MCF 10A (cell line): ENCODE data around the gene DACH1. TPM values are rescaled to one million over a fixed set of nuclear protein-coding genes. Genes with fewer than 3 reads are reported as not detected.

ENCODE experiments used
- BruUV-seq: library from RNA; stranded (reverse); fragments of 400-500 nt; replicated peaks from 2 replicates; lab custom pipeline; 2021; lab: Mats Ljungman, UMichigan
- CTCF ChIA-PET: fragments of 300-600 bp; sonication (Branson Sonifier 250); formaldehyde crosslinking; extraction: SDS; loops from one replicate; lab custom pipeline; 2021; ENCODE audit warnings: antibody characterized with exemption, inconsistent platforms; lab: Yijun Ruan, JAX
- POLR2A ChIA-PET: fragments of 300-600, 350-650 bp; sonication (Branson Sonifier 250); formaldehyde crosslinking; extraction: SDS; loops from one replicate; lab custom pipeline; 2020; ENCODE audit warnings: antibody characterized with exemption, inconsistent platforms; lab: Yijun Ruan, JAX
- DNase-seq: peaks from one replicate; pipeline ENCODE4 v3.0.0-alpha.2; 2018; ENCODE audit not compliant: unreplicated experiment
- H3K27ac Mint-ChIP-seq: one replicate; pipeline ENCODE4 v1.8.0; 2022; ENCODE audit warnings: mild to moderate bottlenecking, low read depth, mixed read lengths; ENCODE audit not compliant: unreplicated experiment
- H3K27me3 Mint-ChIP-seq: one replicate; pipeline ENCODE4 v1.8.0; 2022; ENCODE audit warnings: mixed read lengths; ENCODE audit not compliant: insufficient read depth, unreplicated experiment
- H3K36me3 Mint-ChIP-seq: one replicate; pipeline ENCODE4 v1.8.0; 2022; ENCODE audit warnings: mild to moderate bottlenecking, moderate library complexity, mixed read lengths; ENCODE audit not compliant: insufficient read depth, unreplicated experiment
- H3K4me1 Mint-ChIP-seq: one replicate; pipeline ENCODE4 v1.8.0; 2022; ENCODE audit warnings: mixed read lengths; ENCODE audit not compliant: insufficient read depth, unreplicated experiment
- H3K4me3 Mint-ChIP-seq: one replicate; pipeline ENCODE4 v1.8.0; 2022; ENCODE audit warnings: mild to moderate bottlenecking, moderate library complexity, mixed read lengths; ENCODE audit not compliant: unreplicated experiment
- H3K9me3 Mint-ChIP-seq: one replicate; pipeline ENCODE4 v1.8.0; 2022; ENCODE audit warnings: mixed read lengths; ENCODE audit not compliant: unreplicated experiment
- intact Hi-C: fragments of 100-400 bp; cut with micrococcal nuclease; formaldehyde crosslinking; loops from 2 replicates; pipeline ENCODE4 v1.14.1; 2022
- total RNA-seq: library from RNA; stranded (reverse); gene quantifications from 2 replicates; pipeline ENCODE4 v1.2.3, GENCODE V29; 2022
- TF ChIP-seq, protein P1 (sequence below): fragments of 200-600 bp; IDR thresholded peaks from one replicate; pipeline ENCODE4 v1.8.0; 2022; ENCODE audit warnings: antibody characterized with exemption, mild to moderate bottlenecking; ENCODE audit not compliant: unreplicated experiment

Gene DACH1
- total RNA-seq, 1 experiment from 2014 or later = not detected

DNA sequence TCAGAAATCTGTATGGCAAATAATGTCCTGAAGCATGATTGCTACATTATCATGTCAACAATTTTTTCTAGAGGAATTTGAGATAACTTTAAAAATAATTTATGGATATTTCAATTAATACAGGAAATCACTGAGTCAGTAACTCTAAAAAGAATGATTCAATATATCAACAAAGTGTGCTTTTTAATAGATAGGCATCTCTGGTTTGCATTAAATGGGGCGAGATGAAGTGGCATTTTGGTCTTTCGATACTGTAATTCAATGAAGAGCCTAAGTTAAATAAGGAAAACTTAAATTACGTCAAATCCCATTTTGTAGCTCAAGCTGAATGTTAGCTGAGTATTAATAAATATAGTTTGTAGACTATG lies 342.8 kb downstream of the DACH1 start:
- no peaks in the 10 kb centered on the region for H3K4me1 Mint-ChIP-seq
- ChIA-PET POLR2A (no interaction called here), CTCF (no interaction called here)
- H3K9me3 Mint-ChIP-seq = no peaks in the 10 kb centered on the region
- no peaks in the 10 kb centered on the region for H3K36me3 Mint-ChIP-seq
- H3K27ac Mint-ChIP-seq = no peak overlapping the region
- no TSS peak for BruUV-seq
- DNase-seq = no peak
- peaks cover 46% of the 10 kb centered on the region for H3K27me3 Mint-ChIP-seq
- TF ChIP-seq, protein P1, sequence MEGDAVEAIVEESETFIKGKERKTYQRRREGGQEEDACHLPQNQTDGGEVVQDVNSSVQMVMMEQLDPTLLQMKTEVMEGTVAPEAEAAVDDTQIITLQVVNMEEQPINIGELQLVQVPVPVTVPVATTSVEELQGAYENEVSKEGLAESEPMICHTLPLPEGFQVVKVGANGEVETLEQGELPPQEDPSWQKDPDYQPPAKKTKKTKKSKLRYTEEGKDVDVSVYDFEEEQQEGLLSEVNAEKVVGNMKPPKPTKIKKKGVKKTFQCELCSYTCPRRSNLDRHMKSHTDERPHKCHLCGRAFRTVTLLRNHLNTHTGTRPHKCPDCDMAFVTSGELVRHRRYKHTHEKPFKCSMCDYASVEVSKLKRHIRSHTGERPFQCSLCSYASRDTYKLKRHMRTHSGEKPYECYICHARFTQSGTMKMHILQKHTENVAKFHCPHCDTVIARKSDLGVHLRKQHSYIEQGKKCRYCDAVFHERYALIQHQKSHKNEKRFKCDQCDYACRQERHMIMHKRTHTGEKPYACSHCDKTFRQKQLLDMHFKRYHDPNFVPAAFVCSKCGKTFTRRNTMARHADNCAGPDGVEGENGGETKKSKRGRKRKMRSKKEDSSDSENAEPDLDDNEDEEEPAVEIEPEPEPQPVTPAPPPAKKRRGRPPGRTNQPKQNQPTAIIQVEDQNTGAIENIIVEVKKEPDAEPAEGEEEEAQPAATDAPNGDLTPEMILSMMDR = no peak
- intact Hi-C loops = no loop called here
- no peak overlapping the region for H3K4me3 Mint-ChIP-seq

DNA sequence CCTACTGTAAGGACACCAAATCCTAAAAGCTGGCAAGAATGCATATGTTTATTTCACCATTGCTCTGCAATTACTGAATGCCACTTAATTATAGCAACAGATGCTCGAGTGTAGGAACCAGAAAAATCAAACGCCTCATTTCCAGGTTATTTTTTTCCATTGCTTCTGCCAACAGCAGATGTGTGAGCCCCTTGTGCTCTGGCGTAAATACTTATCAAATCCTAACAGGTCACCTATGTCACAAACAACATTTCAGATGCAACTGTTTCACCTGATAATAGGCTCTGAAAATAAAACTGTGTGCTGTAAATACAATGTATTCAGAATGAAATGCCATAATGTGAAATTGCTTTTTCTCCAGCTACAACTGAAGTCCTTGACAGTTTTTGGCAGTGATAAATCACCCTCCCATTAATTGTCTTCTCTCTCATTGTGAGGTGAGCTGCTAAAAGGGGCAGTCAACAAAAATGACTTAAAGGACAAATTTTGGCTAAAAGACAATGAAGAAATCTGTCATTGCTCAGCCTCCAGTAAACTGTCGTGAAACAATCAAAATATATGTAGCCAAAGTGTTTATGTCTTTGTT lies 344.0 kb downstream of the DACH1 start:
- DNase-seq = no peak
- no TSS peak for BruUV-seq
- POLR2A ChIA-PET = no interaction called here
- TF ChIP-seq, protein P1 = no peak
- Mint-ChIP-seq H3K27me3 (peaks cover 55% of the 10 kb centered on the region), H3K9me3 (no peaks in the 10 kb centered on the region), H3K4me3 (no peak overlapping the region), H3K36me3 (no peaks in the 10 kb centered on the region), H3K27ac (no peak overlapping the region), H3K4me1 (no peaks in the 10 kb centered on the region)
- intact Hi-C loops = no loop called here
- CTCF ChIA-PET = no interaction called here

DNA sequence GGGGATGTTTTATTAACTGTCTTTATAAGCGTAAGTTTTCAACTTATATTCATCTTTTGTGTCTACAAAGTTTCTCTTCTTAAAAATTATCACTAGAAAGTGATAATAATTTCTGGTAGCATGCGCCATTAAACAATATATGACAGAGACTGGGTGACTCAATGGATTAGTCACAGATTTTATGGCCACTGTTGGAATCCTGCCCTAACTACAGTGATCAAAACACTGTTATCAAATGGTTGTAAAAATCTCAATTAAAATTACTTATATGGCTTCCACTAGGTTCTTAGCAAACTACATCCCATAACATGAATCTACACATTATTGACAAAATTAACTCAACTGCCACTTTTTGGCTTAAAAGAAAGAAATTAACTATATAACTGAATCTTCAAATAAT lies 350.0 kb downstream of the DACH1 start:
- CTCF ChIA-PET = interaction anchor here (0.6 kb wide), 2 partner anchors 10 to 1134 kb away, joined by 3 read pairs; no protein-coding TSS in a partner anchor
- Mint-ChIP-seq H3K4me1 (no peaks in the 10 kb centered on the region), H3K9me3 (no peaks in the 10 kb centered on the region), H3K27me3 (peaks cover 58% of the 10 kb centered on the region), H3K36me3 (no peaks in the 10 kb centered on the region), H3K27ac (no peak overlapping the region), H3K4me3 (no peak overlapping the region)
- intact Hi-C loops = no loop called here
- no TSS peak for BruUV-seq
- no peak for DNase-seq
- TF ChIP-seq, protein P1 = no peak
- POLR2A ChIA-PET = no interaction called here

DNA sequence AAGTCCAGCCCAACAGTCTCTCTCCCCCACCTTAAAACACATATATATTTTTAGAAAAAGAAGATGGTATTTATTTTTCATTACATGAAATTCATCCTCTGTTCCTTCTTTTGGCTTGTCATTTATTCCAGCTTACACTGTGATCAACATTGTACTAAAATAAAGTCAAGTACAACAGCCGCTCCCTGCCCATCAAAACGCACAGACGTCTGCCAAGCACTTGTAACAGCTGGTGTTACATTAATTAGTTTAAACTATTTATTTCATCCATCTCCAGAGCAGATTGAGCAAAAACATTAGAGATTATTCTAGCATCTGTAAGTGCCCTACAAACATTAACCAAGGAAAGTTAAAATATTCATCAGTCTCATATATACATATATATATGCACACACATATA lies 350.5 kb downstream of the DACH1 start:
- no peak overlapping the region for H3K4me3 Mint-ChIP-seq
- ChIA-PET CTCF (interaction anchor here (0.5 to 0.6 kb wide), 2 partner anchors 334 to 1134 kb away, joined by 3 to 4 read pairs; no protein-coding TSS in a partner anchor), POLR2A (no interaction called here)
- H3K36me3 Mint-ChIP-seq = no peaks in the 10 kb centered on the region
- H3K9me3 Mint-ChIP-seq = no peaks in the 10 kb centered on the region
- no peak overlapping the region for H3K27ac Mint-ChIP-seq
- H3K4me1 Mint-ChIP-seq = no peaks in the 10 kb centered on the region
- DNase-seq = no peak
- peaks cover 58% of the 10 kb centered on the region for H3K27me3 Mint-ChIP-seq
- no TSS peak for BruUV-seq
- intact Hi-C loops = no loop called here
- TF ChIP-seq, protein P1 = no peak
